Osteocyte (in vitro differentiated cells): ENCODE data around the gene PRRC2B. TPM values are rescaled to one million over a fixed set of nuclear protein-coding genes. Genes with fewer than 3 reads are reported as not detected.
A peak's percentile ranks its signal among the peaks of the same experiment; 100 is the strongest.

ENCODE experiments used
- DNase-seq: peaks from one replicate; pipeline ENCODE4 v3.0.0; 2021; ENCODE audit warnings: mixed read lengths; ENCODE audit not compliant: unreplicated experiment; ENCODE audit errors: extremely low spot score
- H3K27ac Mint-ChIP-seq: one replicate; pipeline ENCODE4 v1.8.0; 2021; ENCODE audit warnings: mild to moderate bottlenecking, mixed read lengths; ENCODE audit not compliant: unreplicated experiment
- H3K27me3 Mint-ChIP-seq: one replicate; pipeline ENCODE4 v1.8.0; 2021; ENCODE audit warnings: mixed read lengths; ENCODE audit not compliant: unreplicated experiment
- H3K36me3 Mint-ChIP-seq: one replicate; pipeline ENCODE4 v1.8.0; 2021; ENCODE audit warnings: mixed read lengths; ENCODE audit not compliant: unreplicated experiment
- H3K4me1 Mint-ChIP-seq: one replicate; pipeline ENCODE4 v1.8.0; 2021; ENCODE audit warnings: mixed read lengths; ENCODE audit not compliant: unreplicated experiment
- H3K4me3 Mint-ChIP-seq: one replicate; pipeline ENCODE4 v1.8.0; 2021; ENCODE audit warnings: mild to moderate bottlenecking, moderate library complexity, mixed read lengths; ENCODE audit not compliant: unreplicated experiment
- H3K9me3 Mint-ChIP-seq: one replicate; pipeline ENCODE4 v1.8.0; 2021; ENCODE audit warnings: mixed read lengths; ENCODE audit not compliant: unreplicated experiment
- total RNA-seq: library from RNA; stranded (reverse); gene quantifications from 2 replicates; pipeline ENCODE4 v1.2.1, GENCODE V29; 2021
- TF ChIP-seq, protein P1 (sequence below): fragments of 200-600 bp; sonication (generic); IDR thresholded peaks from 2 replicates; pipeline ENCODE4 v1.5.0; 2021; ENCODE audit warnings: antibody characterized with exemption, mild to moderate bottlenecking, moderate library complexity

The PRRC2B gene
- total RNA-seq, 1 donor from 2014 or later: 290 TPM

DNA sequence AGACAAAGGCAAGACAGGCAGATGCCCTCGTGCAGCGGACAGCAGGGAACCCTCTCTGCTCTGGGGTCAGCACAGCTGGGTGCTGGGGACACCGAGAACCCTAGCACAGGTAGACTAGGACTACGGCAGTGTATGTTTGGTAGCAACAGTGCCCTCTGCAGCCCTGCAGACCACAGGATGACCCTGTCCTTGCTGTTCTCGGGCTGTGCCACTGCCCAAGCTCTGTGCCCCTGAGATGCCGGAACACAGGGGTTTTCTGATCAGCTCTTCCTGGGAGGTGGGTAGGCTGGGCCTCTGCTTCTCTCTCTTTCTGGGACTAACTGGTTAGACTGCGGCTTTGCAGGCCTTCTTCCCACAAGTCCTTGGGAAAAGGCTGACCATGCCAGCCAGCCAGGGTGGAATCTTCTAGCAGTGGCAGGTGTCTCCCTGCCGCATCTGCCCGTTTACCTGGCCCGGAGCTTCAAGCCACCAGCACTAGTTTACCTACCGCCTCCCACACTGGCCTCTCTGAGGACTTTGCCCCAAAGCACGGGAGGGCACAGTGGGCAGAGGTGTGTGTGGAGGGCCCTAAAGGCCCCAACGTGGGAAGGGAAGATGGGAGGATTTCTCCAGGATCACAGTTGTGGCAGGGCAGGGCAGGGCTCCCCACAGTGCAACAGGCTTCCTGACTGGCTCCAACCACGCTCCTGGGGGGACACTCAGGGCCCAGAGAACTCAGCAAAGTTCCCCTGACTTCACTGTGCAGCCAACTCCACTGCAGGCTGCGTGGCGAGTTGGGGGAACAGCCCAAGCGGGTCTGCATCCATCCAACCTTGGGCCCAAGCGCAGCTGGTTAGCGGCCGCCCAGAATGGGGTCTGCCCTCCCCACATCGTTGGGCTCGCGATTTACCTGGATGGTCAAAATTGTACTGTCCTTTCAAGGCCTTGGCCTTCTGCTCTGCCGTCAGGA lies 136.0 kb downstream of the PRRC2B start:
- H3K9me3 Mint-ChIP-seq: no peaks in the 10 kb centered on the region
- no peaks in the 10 kb centered on the region for H3K27me3 Mint-ChIP-seq
- TF ChIP-seq, protein P1, sequence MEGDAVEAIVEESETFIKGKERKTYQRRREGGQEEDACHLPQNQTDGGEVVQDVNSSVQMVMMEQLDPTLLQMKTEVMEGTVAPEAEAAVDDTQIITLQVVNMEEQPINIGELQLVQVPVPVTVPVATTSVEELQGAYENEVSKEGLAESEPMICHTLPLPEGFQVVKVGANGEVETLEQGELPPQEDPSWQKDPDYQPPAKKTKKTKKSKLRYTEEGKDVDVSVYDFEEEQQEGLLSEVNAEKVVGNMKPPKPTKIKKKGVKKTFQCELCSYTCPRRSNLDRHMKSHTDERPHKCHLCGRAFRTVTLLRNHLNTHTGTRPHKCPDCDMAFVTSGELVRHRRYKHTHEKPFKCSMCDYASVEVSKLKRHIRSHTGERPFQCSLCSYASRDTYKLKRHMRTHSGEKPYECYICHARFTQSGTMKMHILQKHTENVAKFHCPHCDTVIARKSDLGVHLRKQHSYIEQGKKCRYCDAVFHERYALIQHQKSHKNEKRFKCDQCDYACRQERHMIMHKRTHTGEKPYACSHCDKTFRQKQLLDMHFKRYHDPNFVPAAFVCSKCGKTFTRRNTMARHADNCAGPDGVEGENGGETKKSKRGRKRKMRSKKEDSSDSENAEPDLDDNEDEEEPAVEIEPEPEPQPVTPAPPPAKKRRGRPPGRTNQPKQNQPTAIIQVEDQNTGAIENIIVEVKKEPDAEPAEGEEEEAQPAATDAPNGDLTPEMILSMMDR: no peak
- H3K4me1 Mint-ChIP-seq: peaks cover 15% of the 10 kb centered on the region
- no peak for DNase-seq
- peak overlapping the region; percentile 79 for H3K4me3 Mint-ChIP-seq
- H3K27ac Mint-ChIP-seq: no peak overlapping the region
- H3K36me3 Mint-ChIP-seq: peaks cover 21% of the 10 kb centered on the region

- Mint-ChIP-seq H3K36me3 (peaks cover 21% of the 10 kb centered on the region), H3K4me3 (peak overlapping the region; percentile 79)
- no peak for DNase-seq
Measured at GRCh38 chr9:131530546-131530919, 136.6 kb downstream of the PRRC2B start.

DNA sequence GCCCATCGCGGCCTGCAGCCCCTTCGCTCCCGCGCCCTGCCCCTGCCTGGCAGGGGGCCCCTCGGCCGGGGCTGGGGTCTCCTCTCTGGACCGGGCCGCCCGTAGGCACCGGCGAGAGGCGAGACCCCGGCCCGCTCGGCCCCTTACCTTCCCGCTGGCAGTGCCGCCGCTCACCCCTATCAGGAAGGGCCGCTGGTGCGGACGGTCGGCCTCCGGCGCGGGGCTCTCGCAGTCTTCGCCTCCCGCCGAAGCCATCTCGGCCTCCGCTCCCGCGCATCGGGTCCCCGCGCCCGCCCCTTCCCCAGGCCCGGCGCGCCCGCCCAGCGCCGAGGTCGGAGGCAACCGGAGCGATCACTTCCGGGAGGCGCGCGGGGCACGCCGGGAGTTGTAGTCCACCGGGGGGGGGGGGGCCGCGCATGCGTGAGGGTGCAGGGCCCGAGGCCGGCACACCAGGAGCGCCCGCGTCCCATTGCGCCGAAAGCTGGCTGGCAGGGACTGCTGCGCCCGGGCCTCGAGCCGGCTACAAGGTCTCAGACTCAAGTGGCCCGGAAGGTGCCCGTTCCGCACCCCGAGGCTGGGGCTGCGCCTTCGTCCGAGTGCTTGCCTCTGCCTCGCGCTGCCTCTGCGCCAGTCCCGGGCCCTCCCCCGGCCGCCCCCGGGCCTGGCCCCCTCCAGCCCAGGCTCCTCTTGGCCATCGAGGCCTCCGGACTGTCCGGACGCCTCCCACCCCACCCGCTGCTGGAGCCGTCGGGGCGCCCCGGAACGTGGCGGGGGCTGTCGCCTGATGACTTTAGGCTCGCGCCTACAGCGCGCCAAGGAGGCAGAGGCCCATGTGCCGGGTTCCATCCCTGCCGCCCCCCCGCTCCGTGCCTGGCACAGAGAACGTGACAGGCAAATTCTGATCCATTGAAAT lies 137.3 kb downstream of the PRRC2B start, which contains the start of gene UCK1:
Gene UCK1, minus strand, starts transcription at position 344 of the 913 bp plus-strand sequence. Its CDS starts 89 bp downstream, at position 255.
- DNase-seq: peak; percentile 91
- Mint-ChIP-seq H3K4me1 (peaks cover 15% of the 10 kb centered on the region), H3K9me3 (no peaks in the 10 kb centered on the region), H3K27me3 (no peaks in the 10 kb centered on the region), H3K4me3 (peak within 1 kb of the TSS; percentile 79), H3K27ac (no peak within 1 kb of the TSS), H3K36me3 (peaks cover 20% of the 10 kb centered on the region)
- TF ChIP-seq, protein P1: no peak

More at GRCh38 chr9:131530546-131530919, 136.6 kb downstream of the PRRC2B start:
- H3K9me3 Mint-ChIP-seq: no peaks in the 10 kb centered on the region
- no peak overlapping the region for H3K27ac Mint-ChIP-seq
- peaks cover 15% of the 10 kb centered on the region for H3K4me1 Mint-ChIP-seq
- TF ChIP-seq, protein P1: peak; percentile 24
- no peaks in the 10 kb centered on the region for H3K27me3 Mint-ChIP-seq

- DNase-seq: no peak
- H3K27ac Mint-ChIP-seq: no peak overlapping the region
Measured at GRCh38 chr9:131534721-131535237, 140.9 kb downstream of the PRRC2B start.

More at GRCh38 chr9:131534721-131535237, 140.9 kb downstream of the PRRC2B start:
- no peaks in the 10 kb centered on the region for H3K36me3 Mint-ChIP-seq
- no peaks in the 10 kb centered on the region for H3K27me3 Mint-ChIP-seq
- TF ChIP-seq, protein P1: no peak
- H3K4me3 Mint-ChIP-seq: no peak overlapping the region
- H3K4me1 Mint-ChIP-seq: peaks cover 7% of the 10 kb centered on the region
- no peaks in the 10 kb centered on the region for H3K9me3 Mint-ChIP-seq
